Measurements from ENCODE around the gene ART4.

The ART4 gene

DNA sequence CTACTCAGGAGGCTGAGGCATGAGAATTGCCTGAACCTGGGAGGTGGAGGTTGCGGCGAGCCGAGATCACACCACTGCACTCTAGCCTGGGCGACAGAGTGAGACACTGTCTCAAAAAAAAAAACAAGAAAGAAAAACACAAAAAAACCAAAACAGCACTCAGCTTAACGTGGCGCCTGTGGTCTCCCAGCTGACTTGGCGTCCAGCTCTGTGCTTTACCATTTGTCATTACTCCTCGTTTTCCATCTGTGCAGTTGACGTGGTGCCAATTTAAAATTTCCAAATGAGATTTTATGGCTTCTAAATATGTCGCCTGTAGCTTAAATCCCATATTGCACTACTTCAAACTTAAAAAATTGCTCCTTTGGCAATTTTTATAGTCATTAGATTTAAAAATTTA, 40.4 kb upstream of the ART4 start:
- TF ChIP-seq CTCF (IDR thresholded peaks at IDR 0.05; ENCODE audit: control extremely low read depth, extremely low read depth, low read depth, missing control alignments): no peak
- ChIA-PET POLR2A (no interaction called here), CTCF (no interaction called here)
- DNase-seq (ENCODE audit: extremely low spot score): no peak

DNA sequence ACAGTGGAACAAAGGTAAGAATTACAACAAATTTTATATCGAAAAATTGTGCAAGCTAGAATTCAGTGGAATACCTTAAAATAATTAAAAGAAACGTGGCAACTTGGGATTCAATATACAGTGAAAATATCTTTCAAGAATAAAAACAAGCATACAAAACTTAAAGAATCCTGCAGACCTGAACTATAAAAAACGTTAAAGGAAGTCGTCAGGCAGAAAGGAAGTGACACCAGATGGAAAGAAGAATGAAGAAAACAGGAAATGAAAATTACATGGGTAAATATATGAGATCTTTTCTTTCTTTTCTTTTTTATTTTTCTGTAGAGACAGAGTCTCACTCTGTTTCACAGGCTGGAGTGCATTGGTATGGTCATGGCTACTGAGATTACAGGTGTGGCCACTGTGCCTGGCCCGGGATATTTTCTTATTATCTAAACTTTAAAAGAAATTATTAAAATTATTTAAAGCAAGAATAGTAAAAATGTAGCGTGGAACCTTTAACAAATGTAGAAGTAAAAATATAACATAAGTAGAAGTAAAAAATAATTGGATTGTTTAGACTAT, 37.6 kb upstream of the ART4 start:
- ChIA-PET CTCF (no interaction called here), POLR2A (no interaction called here)
- no peak for DNase-seq (ENCODE audit: extremely low spot score)
- no peak for TF ChIP-seq CTCF (IDR thresholded peaks at IDR 0.05; ENCODE audit: control extremely low read depth, extremely low read depth, low read depth, missing control alignments)

- no peak for TF ChIP-seq CTCF (IDR thresholded peaks at IDR 0.05; ENCODE audit: control extremely low read depth, extremely low read depth, low read depth, missing control alignments)
- ChIA-PET CTCF (interaction anchor here (1.3 to 1.4 kb wide), 2 partner anchors 8 to 28 kb away, joined by 3 to 5 read pairs; no protein-coding TSS in a partner anchor), POLR2A (no interaction called here)
- no peak for DNase-seq (ENCODE audit: extremely low spot score)
These were observed 36.1 kb upstream of the ART4 start for GRCh38 chr12:14879222-14879933.

DNA sequence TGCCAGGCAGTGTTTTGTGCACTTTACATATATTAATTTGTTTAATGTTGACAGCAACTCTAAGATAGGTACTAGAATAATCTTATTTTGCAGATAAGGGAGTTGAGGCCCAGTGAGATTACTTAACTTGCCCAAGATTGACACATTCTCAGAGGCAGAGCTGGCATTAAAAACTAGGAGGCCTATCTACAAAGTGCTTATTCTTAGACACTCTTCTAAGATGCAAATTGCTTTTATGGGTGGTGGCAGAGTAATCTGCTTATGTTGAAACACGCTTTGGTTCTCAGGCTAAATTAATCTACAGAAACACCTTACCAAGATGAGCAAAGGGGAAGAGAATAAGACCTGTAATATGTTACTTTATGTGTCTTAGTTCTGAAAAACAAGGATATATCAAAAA, 35.2 kb upstream of the ART4 start:
- POLR2A ChIA-PET: no interaction called here

GRCh38 chr12:14876833-14877232, 33.5 kb upstream of the ART4 start:
- DNase-seq (ENCODE audit: extremely low spot score): no peak
- ChIA-PET CTCF (interaction anchor here (0.9 to 3.1 kb wide), 5 partner anchors 11 to 91 kb away, joined by 3 to 13 read pairs (median 4); no protein-coding TSS in a partner anchor), POLR2A (no interaction called here)

More for the DNA sequence above, 35.2 kb upstream of the ART4 start:
- TF ChIP-seq CTCF (IDR thresholded peaks at IDR 0.05; ENCODE audit: control extremely low read depth, extremely low read depth, low read depth, missing control alignments): no peak
- no peak for DNase-seq (ENCODE audit: extremely low spot score)
- CTCF ChIA-PET: interaction anchor here (1.3 to 1.4 kb wide), 2 partner anchors 9 to 27 kb away, joined by 3 to 5 read pairs; no protein-coding TSS in a partner anchor

GRCh38 chr12:14874882-14875281, 31.6 kb upstream of the ART4 start:
- DNase-seq (ENCODE audit: extremely low spot score): no peak
- ChIA-PET POLR2A (no interaction called here), CTCF (interaction anchor here (1.8 kb wide), 1 partner anchor 21 kb away, joined by 5 read pairs; no protein-coding TSS in a partner anchor)
- no peak for TF ChIP-seq CTCF (IDR thresholded peaks at IDR 0.05; ENCODE audit: control extremely low read depth, extremely low read depth, low read depth, missing control alignments)

More at GRCh38 chr12:14876833-14877232, 33.5 kb upstream of the ART4 start:
- TF ChIP-seq CTCF (IDR thresholded peaks at IDR 0.05; ENCODE audit: control extremely low read depth, extremely low read depth, low read depth, missing control alignments): no peak
